Measurements from ENCODE around the gene FOXP1.

The FOXP1 gene

GRCh38 chr3:71542521-71543370, 40.8 kb downstream of the FOXP1 start:
- Histone ChIP-seq H3K36me3 (ENCODE audit: low read depth) (no peaks in the 10 kb centered on the region), H3K4me3 (ENCODE audit: severe bottlenecking) (no peak overlapping the region), H3K9me3 (ENCODE audit: severe bottlenecking) (no peaks in the 10 kb centered on the region), H3K4me1 (ENCODE audit: insufficient read depth, poor library complexity, severe bottlenecking) (peaks cover 23% of the 10 kb centered on the region), H3K27me3 (ENCODE audit: insufficient read depth, poor library complexity, severe bottlenecking) (no peaks in the 10 kb centered on the region), H3K27ac (ENCODE audit: poor library complexity, severe bottlenecking) (peak overlapping the region; percentile 33)
- no peak for TF ChIP-seq CTCF (IDR thresholded peaks at IDR 0.05; ENCODE audit: poor library complexity, severe bottlenecking)
- ATAC-seq (ENCODE audit: low read depth) (peak; percentile 99), DNase-seq (ENCODE audit: low spot score) (peak; percentile 65)

GRCh38 chr3:71541313-71541712, 42.2 kb downstream of the FOXP1 start:
- DNase-seq (ENCODE audit: low spot score) (no peak), ATAC-seq (ENCODE audit: low read depth) (no peak)
- Histone ChIP-seq H3K9me3 (ENCODE audit: severe bottlenecking) (no peaks in the 10 kb centered on the region), H3K4me3 (ENCODE audit: severe bottlenecking) (no peak overlapping the region), H3K27ac (ENCODE audit: poor library complexity, severe bottlenecking) (peak overlapping the region; percentile 33), H3K4me1 (ENCODE audit: insufficient read depth, poor library complexity, severe bottlenecking) (peaks cover 37% of the 10 kb centered on the region), H3K36me3 (ENCODE audit: low read depth) (no peaks in the 10 kb centered on the region), H3K27me3 (ENCODE audit: insufficient read depth, poor library complexity, severe bottlenecking) (no peaks in the 10 kb centered on the region)
- TF ChIP-seq CTCF (IDR thresholded peaks at IDR 0.05; ENCODE audit: poor library complexity, severe bottlenecking) = no peak

- DNase-seq (ENCODE audit: low spot score) = peak; percentile 86
- peaks cover 70% of the 10 kb centered on the region for H3K4me1 ChIP-seq (ENCODE audit: insufficient read depth, poor library complexity, severe bottlenecking)
- H3K36me3 ChIP-seq (ENCODE audit: low read depth) = no peaks in the 10 kb centered on the region
- H3K27ac ChIP-seq (ENCODE audit: poor library complexity, severe bottlenecking) = peak overlapping the region; percentile 98
- H3K27me3 ChIP-seq (ENCODE audit: insufficient read depth, poor library complexity, severe bottlenecking) = no peaks in the 10 kb centered on the region
- no peak overlapping the region for H3K4me3 ChIP-seq (ENCODE audit: severe bottlenecking)
- ATAC-seq (ENCODE audit: low read depth) = peak; percentile 79
- TF ChIP-seq CTCF (IDR thresholded peaks at IDR 0.05; ENCODE audit: poor library complexity, severe bottlenecking) = no peak
- H3K9me3 ChIP-seq (ENCODE audit: severe bottlenecking) = no peaks in the 10 kb centered on the region
Measured at GRCh38 chr3:71537211-71537611, 46.3 kb downstream of the FOXP1 start.

GRCh38 chr3:71536376-71536965, 47.1 kb downstream of the FOXP1 start:
- Histone ChIP-seq H3K4me1 (ENCODE audit: insufficient read depth, poor library complexity, severe bottlenecking) (peaks cover 70% of the 10 kb centered on the region), H3K36me3 (ENCODE audit: low read depth) (no peaks in the 10 kb centered on the region), H3K27me3 (ENCODE audit: insufficient read depth, poor library complexity, severe bottlenecking) (no peaks in the 10 kb centered on the region), H3K27ac (ENCODE audit: poor library complexity, severe bottlenecking) (peak overlapping the region; percentile 98), H3K9me3 (ENCODE audit: severe bottlenecking) (no peaks in the 10 kb centered on the region), H3K4me3 (ENCODE audit: severe bottlenecking) (no peak overlapping the region)
- no peak for DNase-seq (ENCODE audit: low spot score)
- TF ChIP-seq CTCF (IDR thresholded peaks at IDR 0.05; ENCODE audit: poor library complexity, severe bottlenecking) = no peak
- 0 out of 3 replicates have a peak, but pooled peaks have one; percentile 13 for ATAC-seq (ENCODE audit: low read depth)

GRCh38 chr3:71533588-71533987, 49.9 kb downstream of the FOXP1 start:
- TF ChIP-seq CTCF (IDR thresholded peaks at IDR 0.05; ENCODE audit: poor library complexity, severe bottlenecking) = no peak
- Histone ChIP-seq H3K9me3 (ENCODE audit: severe bottlenecking) (no peaks in the 10 kb centered on the region), H3K27ac (ENCODE audit: poor library complexity, severe bottlenecking) (peak overlapping the region; percentile 98), H3K27me3 (ENCODE audit: insufficient read depth, poor library complexity, severe bottlenecking) (no peaks in the 10 kb centered on the region), H3K4me1 (ENCODE audit: insufficient read depth, poor library complexity, severe bottlenecking) (peaks cover 70% of the 10 kb centered on the region), H3K4me3 (ENCODE audit: severe bottlenecking) (no peak overlapping the region), H3K36me3 (ENCODE audit: low read depth) (no peaks in the 10 kb centered on the region)
- no peak for ATAC-seq (ENCODE audit: low read depth)
- no peak for DNase-seq (ENCODE audit: low spot score)
